ENCODE measurements around the gene MTLN. TPM values are rescaled to one million over a fixed set of nuclear protein-coding genes. Genes with fewer than 3 reads are reported as not detected.
"Not testable (repeated sequence)": the region's sequence is repeated elsewhere in the genome, so short reads cannot be mapped to it uniquely, and the experiment has no call there.

Gene MTLN
- total RNA-seq, 1 donor from 2014 or later, result 12.6 TPM

- Mint-ChIP-seq H3K27ac (ENCODE audit: unreplicated experiment) (no peak overlapping the region), H3K4me3 (ENCODE audit: unreplicated experiment) (no peak overlapping the region), H3K36me3 (ENCODE audit: unreplicated experiment) (no peaks in the 10 kb centered on the region), H3K9me3 (ENCODE audit: unreplicated experiment) (no peaks in the 10 kb centered on the region), H3K4me1 (ENCODE audit: unreplicated experiment) (no peaks in the 10 kb centered on the region), H3K27me3 (ENCODE audit: unreplicated experiment) (peaks cover 86% of the 10 kb centered on the region)
- no peak for TF ChIP-seq CTCF (IDR thresholded peaks at IDR 0.05)
- DNase-seq (ENCODE audit: extremely low spot score, unreplicated experiment), result no peak
These were observed 9.6 kb upstream of the MTLN start for GRCh38 chr2:110221938-110222337.

GRCh38 chr2:110220190-110220564, 7.8 kb upstream of the MTLN start:
- no peak for DNase-seq (ENCODE audit: extremely low spot score, unreplicated experiment)
- Mint-ChIP-seq H3K27ac (ENCODE audit: unreplicated experiment) (no peak overlapping the region), H3K4me1 (ENCODE audit: unreplicated experiment) (no peaks in the 10 kb centered on the region), H3K27me3 (ENCODE audit: unreplicated experiment) (peaks cover 90% of the 10 kb centered on the region), H3K36me3 (ENCODE audit: unreplicated experiment) (no peaks in the 10 kb centered on the region), H3K9me3 (ENCODE audit: unreplicated experiment) (no peaks in the 10 kb centered on the region), H3K4me3 (ENCODE audit: unreplicated experiment) (no peak overlapping the region)
- no peak for TF ChIP-seq CTCF (IDR thresholded peaks at IDR 0.05)

GRCh38 chr2:110219496-110220189, 7.3 kb upstream of the MTLN start:
- no peak overlapping the region for H3K27ac Mint-ChIP-seq (ENCODE audit: unreplicated experiment)
- peaks cover under 1% of the 10 kb centered on the region for H3K9me3 Mint-ChIP-seq (ENCODE audit: unreplicated experiment)
- TF ChIP-seq CTCF (IDR thresholded peaks at IDR 0.05), result no peak
- no peaks in the 10 kb centered on the region for H3K4me1 Mint-ChIP-seq (ENCODE audit: unreplicated experiment)
- DNase-seq (ENCODE audit: extremely low spot score, unreplicated experiment), result no peak
- no peaks in the 10 kb centered on the region for H3K36me3 Mint-ChIP-seq (ENCODE audit: unreplicated experiment)
- H3K27me3 Mint-ChIP-seq (ENCODE audit: unreplicated experiment), result peaks cover 94% of the 10 kb centered on the region
- no peak overlapping the region for H3K4me3 Mint-ChIP-seq (ENCODE audit: unreplicated experiment)

GRCh38 chr2:110218889-110219288, 6.5 kb upstream of the MTLN start:
- H3K36me3 Mint-ChIP-seq (ENCODE audit: unreplicated experiment); H3K4me3 Mint-ChIP-seq (ENCODE audit: unreplicated experiment); H3K9me3 Mint-ChIP-seq (ENCODE audit: unreplicated experiment); DNase-seq (ENCODE audit: extremely low spot score, unreplicated experiment); H3K27ac Mint-ChIP-seq (ENCODE audit: unreplicated experiment); H3K4me1 Mint-ChIP-seq (ENCODE audit: unreplicated experiment): not testable (repeated sequence)
- H3K27me3 Mint-ChIP-seq (ENCODE audit: unreplicated experiment), result peaks cover 93% of the 10 kb centered on the region

GRCh38 chr2:110216803-110217202, 4.5 kb upstream of the MTLN start:
- no peak overlapping the region for H3K27ac Mint-ChIP-seq (ENCODE audit: unreplicated experiment)
- H3K4me1 Mint-ChIP-seq (ENCODE audit: unreplicated experiment), result peaks cover 2% of the 10 kb centered on the region
- H3K9me3 Mint-ChIP-seq (ENCODE audit: unreplicated experiment), result peaks cover 5% of the 10 kb centered on the region
- TF ChIP-seq CTCF (IDR thresholded peaks at IDR 0.05), result no peak
- peaks cover 74% of the 10 kb centered on the region for H3K27me3 Mint-ChIP-seq (ENCODE audit: unreplicated experiment)
- DNase-seq (ENCODE audit: extremely low spot score, unreplicated experiment), result no peak
- no peak overlapping the region for H3K4me3 Mint-ChIP-seq (ENCODE audit: unreplicated experiment)
- H3K36me3 Mint-ChIP-seq (ENCODE audit: unreplicated experiment), result no peaks in the 10 kb centered on the region

All from osteocyte (in vitro differentiated cells).